K562 (cell line): ENCODE results near the gene PILRA. TPM values are rescaled to one million over a fixed set of nuclear protein-coding genes. Genes with fewer than 3 reads are reported as not detected.

Source experiments
- ATAC-seq: fragments of 200-7000 bp; cut with Tn5 transposase; 3 replicates; pipeline ENCODE4 v1.9.1; 2020; ENCODE audit warnings: moderate library complexity
- BruUV-seq: library from RNA; stranded (reverse); fragments of 400-500 nt; replicated peaks from 2 replicates; lab custom pipeline; 2021; lab: Mats Ljungman, UMichigan
- CTCF ChIA-PET: fragments of 300-600 bp; formaldehyde crosslinking; extraction: SDS; loops from one replicate; lab custom pipeline; 2021; ENCODE audit warnings: low intra/inter-chr PET ratio; lab: Yijun Ruan, JAX
- POLR2A ChIA-PET: fragments of 300-600, 350-650 bp; sonication (Branson Sonifier 250); formaldehyde crosslinking; extraction: SDS; loops from one replicate; lab custom pipeline; 2021; ENCODE audit warnings: antibody characterized with exemption, inconsistent platforms; lab: Yijun Ruan, JAX
- DNase-seq, 4 experiments: peaks; one replicate each; pipeline versions ENCODE4 v3.0.0 to v3.0.0-alpha.2; 2011 to 2018; ENCODE audit warnings: low spot score in 3 of 4, mixed read lengths in 3 of 4; ENCODE audit errors: extremely low read depth in 1 of 4
- FAIRE-seq: peaks from 2 replicates; lab custom pipeline; 2011; peaks lifted over from hg19 to GRCh38; lab: Jason Lieb, UNC
- H2AFZ ChIP-seq: 2 replicates; pipeline ENCODE4 v1.6.0; 2011; ENCODE audit warnings: low read depth, low read length, control low read depth, inconsistent platforms
- H3K27ac ChIP-seq: fragments of 200-600 bp; 3 replicates; pipeline ENCODE4 v1.8.0; 2011; ENCODE audit warnings: low read depth, mild to moderate bottlenecking, control low read depth, inconsistent platforms, low read length, moderate library complexity, mixed read lengths; ENCODE audit errors: extremely low read depth
- H3K27me3 ChIP-seq, 2 experiments: fragments of 300-600 bp in 1 of 2; 2 replicates in 1 of 2; 3 replicates in 1 of 2; pipeline versions ENCODE4 v1.6.0 to v1.8.0; 2011; ENCODE audit warnings: inconsistent platforms in 2 of 2, low read length in 2 of 2, mild to moderate bottlenecking in 1 of 2, mixed read lengths in 1 of 2, moderate library complexity in 1 of 2; ENCODE audit not compliant: control insufficient read depth in 2 of 2, insufficient read depth in 2 of 2
- H3K36me3 ChIP-seq: fragments of 300-600 bp; 3 replicates; pipeline ENCODE4 v1.8.0; 2011; ENCODE audit warnings: mild to moderate bottlenecking, low read length, inconsistent platforms; ENCODE audit not compliant: control insufficient read depth, insufficient read depth
- H3K4me1 ChIP-seq, 2 experiments: fragments of 200-600 bp in 1 of 2; replicated peaks in 1 of 2; 2 replicates in 1 of 2; 3 replicates in 1 of 2; pipeline versions ENCODE4 v1.5.1 to v1.8.0; 2011; ENCODE audit warnings: inconsistent platforms in 2 of 2, low read length in 2 of 2, mild to moderate bottlenecking in 1 of 2, mixed read lengths in 1 of 2, moderate library complexity in 1 of 2; ENCODE audit not compliant: control insufficient read depth in 2 of 2, insufficient read depth in 2 of 2
- H3K4me2 ChIP-seq: 2 replicates; pipeline ENCODE4 v1.6.1; 2011; ENCODE audit warnings: low read length, control low read depth, inconsistent platforms, mixed read lengths; ENCODE audit not compliant: insufficient read depth
- H3K4me3 ChIP-seq: fragments of 200-600 bp; sonication (generic), shearing (Covaris generic); 2 replicates; pipeline ENCODE4 v1.5.1; 2016; ENCODE audit warnings: control low read depth, inconsistent platforms
- H3K79me2 ChIP-seq: fragments of 200-600 bp; 3 replicates; pipeline ENCODE4 v1.8.0; 2011; ENCODE audit warnings: low read length, inconsistent platforms; ENCODE audit not compliant: control insufficient read depth, insufficient read depth
- H3K9ac ChIP-seq, 2 experiments: 2 replicates each; pipeline versions ENCODE4 v1.6.0 to v1.6.1; 2011; ENCODE audit warnings: low read depth in 2 of 2, low read length in 2 of 2, control low read depth in 1 of 2, inconsistent platforms in 1 of 2, mild to moderate bottlenecking in 1 of 2, mixed read lengths in 1 of 2; ENCODE audit not compliant: insufficient read depth in 1 of 2
- H3K9me1 ChIP-seq: one replicate; pipeline ENCODE4 v1.6.0; 2011; ENCODE audit warnings: inconsistent platforms, mild to moderate bottlenecking, low read length, moderate library complexity; ENCODE audit not compliant: control insufficient read depth, insufficient read depth
- H3K9me3 ChIP-seq: replicated peaks from 2 replicates; pipeline ENCODE4 v1.5.1; 2011; ENCODE audit warnings: low read depth, low read length, inconsistent platforms; ENCODE audit not compliant: control insufficient read depth, insufficient read depth
- H4K20me1 ChIP-seq: replicated peaks from 2 replicates; pipeline ENCODE4 v1.6.1; 2011; ENCODE audit warnings: low read length, inconsistent platforms, mixed read lengths; ENCODE audit not compliant: control insufficient read depth, insufficient read depth
- ELF2 ChIP-seq: fragments of 250-450 bp; sonication (Bioruptor Pico); IDR thresholded peaks from 2 replicates; pipeline ENCODE4 v1.5.0; 2021; ENCODE audit warnings: mild to moderate bottlenecking
- HNRNPLL ChIP-seq: fragments of 200-400 bp; formaldehyde crosslinking; IDR thresholded peaks from 2 replicates; pipeline ENCODE4 v1.6.1; 2017; ENCODE audit warnings: low read length, low read depth, mild to moderate bottlenecking; ENCODE audit not compliant: poor library complexity, severe bottlenecking
- KLF16 ChIP-seq: IDR thresholded peaks from 2 replicates; pipeline ENCODE4 v1.6.1; 2016; ENCODE audit warnings: antibody characterized with exemption
- RHOXF2B ChIP-seq: fragments of 250-450 bp; sonication (Bioruptor Pico); conservative IDR thresholded peaks from 2 replicates; pipeline ENCODE4 v1.5.1; 2021
- SMAD4 ChIP-seq: fragments of 250-450 bp; sonication (Bioruptor Pico); conservative IDR thresholded peaks from 2 replicates; pipeline ENCODE4 v1.8.0; 2021; ENCODE audit warnings: inconsistent platforms, mild to moderate bottlenecking, moderate library complexity
- ZNF436 ChIP-seq: fragments of 250-450, 450-650 bp; sonication (Bioruptor Pico); formaldehyde crosslinking; IDR thresholded peaks from 2 replicates; pipeline ENCODE4 v1.7.0; 2020; ENCODE audit warnings: mild to moderate bottlenecking
- WGBS: fragments of 100-300 bp; shearing (Covaris generic); methylation state at CpG from one replicate; pipeline ENCODE4 v1.1.6; 2016; ENCODE audit warnings: low coverage, mixed read lengths; ENCODE audit not compliant: insufficient coverage; ENCODE audit errors: missing lambda C conversion rate; 5-methylcytosine and 5-hydroxymethylcytosine counted together
- in situ Hi-C: fragments of 300-500 bp; cut with MboI; formaldehyde crosslinking; loops from 4 replicates; pipeline ENCODE4 v1.15.0; 2018; ENCODE audit warnings: inconsistent platforms, mixed read lengths
- intact Hi-C: fragments of 100-400 bp; cut with micrococcal nuclease; formaldehyde crosslinking; loops from 2 replicates; pipeline ENCODE4 v1.14.2; 2022
- polyA plus RNA-seq, 8 experiments: library from polyadenylated mRNA; depleted of rRNA in 4 of 8; stranded (reverse) in 5 of 8; unstranded in 3 of 8; fragments of >200 nt; fragmentation: Nextera tagmentation in 2 of 8; fragmentation: Illumina TruSeq in 1 of 8; extraction: Ambion mirVana in 2 of 8; extraction: Trizol in 1 of 8; gene quantifications; 2 replicates each; pipeline versions ENCODE4 v1.2.1 to v1.2.3, GENCODE V29; 2011 to 2014; ENCODE audit warnings: inconsistent platforms in 1 of 8, missing spikeins in 1 of 8
- total RNA-seq, 7 experiments: library from RNA; depleted of rRNA in 6 of 7; stranded (reverse); fragments of >200 nt in 6 of 7; fragmentation: Illumina TruSeq in 2 of 7; extraction: Trizol in 2 of 7; gene quantifications; 2 replicates each; pipeline versions ENCODE4 v1.2.1 to v1.2.3, GENCODE V29; 2011 to 2021; ENCODE audit warnings: low replicate concordance in 1 of 7
- TF ChIP-seq, protein P1 (sequence below): sonication (generic); formaldehyde crosslinking; IDR thresholded peaks from 2 replicates; pipeline ENCODE4 v1.8.1; 2022; ENCODE audit warnings: missing genetic modification reagents
- TF ChIP-seq, protein P2 (sequence below), 2 experiments: fragments of 450-650 bp; IDR thresholded peaks; 2 replicates each; pipeline ENCODE4 v1.6.1; 2018; ENCODE audit warnings: mild to moderate bottlenecking in 2 of 2, low read depth in 1 of 2; ENCODE audit not compliant: partially characterized antibody in 2 of 2

PILRA gene
- total and polyA plus RNA-seq, 9 of the 15 experiments (the other 6 are each of a cell fraction or from before 2014, with no cell fraction given): 0.13 to 1.8 (median 0.62) TPM

DNA sequence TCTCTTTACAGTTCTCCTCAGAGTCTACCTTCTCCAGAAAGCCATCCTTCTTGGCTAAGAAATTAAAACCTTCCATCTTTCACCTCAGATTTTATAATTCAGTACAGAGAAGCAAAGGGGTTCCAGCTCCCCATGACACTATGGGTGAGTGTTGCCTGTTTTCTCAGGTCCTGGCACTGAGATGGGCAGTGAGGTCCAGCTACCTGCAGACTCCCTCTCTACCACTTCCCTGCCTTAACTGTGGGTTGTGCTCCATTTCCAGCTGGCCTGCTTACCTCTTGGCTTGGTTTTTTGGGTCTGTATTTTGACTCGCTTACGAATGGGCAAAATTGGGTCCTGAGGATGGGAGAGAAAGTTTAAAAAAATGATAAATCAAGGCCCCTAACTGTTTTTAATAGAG is 29.0 kb downstream of the PILRA start (continued):
- TF ChIP-seq, protein P1, sequence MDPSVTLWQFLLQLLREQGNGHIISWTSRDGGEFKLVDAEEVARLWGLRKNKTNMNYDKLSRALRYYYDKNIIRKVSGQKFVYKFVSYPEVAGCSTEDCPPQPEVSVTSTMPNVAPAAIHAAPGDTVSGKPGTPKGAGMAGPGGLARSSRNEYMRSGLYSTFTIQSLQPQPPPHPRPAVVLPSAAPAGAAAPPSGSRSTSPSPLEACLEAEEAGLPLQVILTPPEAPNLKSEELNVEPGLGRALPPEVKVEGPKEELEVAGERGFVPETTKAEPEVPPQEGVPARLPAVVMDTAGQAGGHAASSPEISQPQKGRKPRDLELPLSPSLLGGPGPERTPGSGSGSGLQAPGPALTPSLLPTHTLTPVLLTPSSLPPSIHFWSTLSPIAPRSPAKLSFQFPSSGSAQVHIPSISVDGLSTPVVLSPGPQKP (CRISPR knock-in tag): no peak
- TF ChIP-seq KLF16 (no peak), RHOXF2B (CRISPR knock-in tag) (no peak), ZNF436 (CRISPR knock-in tag) (no peak), HNRNPLL (no peak)

DNA sequence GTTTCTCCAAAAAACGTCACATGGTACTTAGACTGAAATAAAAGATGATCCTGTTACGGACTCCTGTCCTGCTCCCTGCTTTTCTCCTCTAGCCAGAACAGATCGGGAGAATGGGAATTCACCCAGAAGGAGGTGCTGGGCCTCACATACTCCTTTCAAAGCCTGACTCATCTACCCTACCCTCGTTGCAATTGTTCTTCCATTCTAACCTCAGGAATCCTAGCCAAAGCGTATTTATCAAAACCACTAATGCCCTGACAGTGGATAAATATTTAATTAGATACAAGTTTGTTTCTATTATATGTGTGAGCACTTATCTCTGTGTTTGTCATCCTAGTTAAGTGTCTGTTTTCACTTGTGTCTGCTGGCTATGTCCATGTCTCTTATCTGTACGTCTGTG is 33.5 kb downstream of the PILRA start:
- no peak for TF ChIP-seq SMAD4
- TF ChIP-seq, protein P2, sequence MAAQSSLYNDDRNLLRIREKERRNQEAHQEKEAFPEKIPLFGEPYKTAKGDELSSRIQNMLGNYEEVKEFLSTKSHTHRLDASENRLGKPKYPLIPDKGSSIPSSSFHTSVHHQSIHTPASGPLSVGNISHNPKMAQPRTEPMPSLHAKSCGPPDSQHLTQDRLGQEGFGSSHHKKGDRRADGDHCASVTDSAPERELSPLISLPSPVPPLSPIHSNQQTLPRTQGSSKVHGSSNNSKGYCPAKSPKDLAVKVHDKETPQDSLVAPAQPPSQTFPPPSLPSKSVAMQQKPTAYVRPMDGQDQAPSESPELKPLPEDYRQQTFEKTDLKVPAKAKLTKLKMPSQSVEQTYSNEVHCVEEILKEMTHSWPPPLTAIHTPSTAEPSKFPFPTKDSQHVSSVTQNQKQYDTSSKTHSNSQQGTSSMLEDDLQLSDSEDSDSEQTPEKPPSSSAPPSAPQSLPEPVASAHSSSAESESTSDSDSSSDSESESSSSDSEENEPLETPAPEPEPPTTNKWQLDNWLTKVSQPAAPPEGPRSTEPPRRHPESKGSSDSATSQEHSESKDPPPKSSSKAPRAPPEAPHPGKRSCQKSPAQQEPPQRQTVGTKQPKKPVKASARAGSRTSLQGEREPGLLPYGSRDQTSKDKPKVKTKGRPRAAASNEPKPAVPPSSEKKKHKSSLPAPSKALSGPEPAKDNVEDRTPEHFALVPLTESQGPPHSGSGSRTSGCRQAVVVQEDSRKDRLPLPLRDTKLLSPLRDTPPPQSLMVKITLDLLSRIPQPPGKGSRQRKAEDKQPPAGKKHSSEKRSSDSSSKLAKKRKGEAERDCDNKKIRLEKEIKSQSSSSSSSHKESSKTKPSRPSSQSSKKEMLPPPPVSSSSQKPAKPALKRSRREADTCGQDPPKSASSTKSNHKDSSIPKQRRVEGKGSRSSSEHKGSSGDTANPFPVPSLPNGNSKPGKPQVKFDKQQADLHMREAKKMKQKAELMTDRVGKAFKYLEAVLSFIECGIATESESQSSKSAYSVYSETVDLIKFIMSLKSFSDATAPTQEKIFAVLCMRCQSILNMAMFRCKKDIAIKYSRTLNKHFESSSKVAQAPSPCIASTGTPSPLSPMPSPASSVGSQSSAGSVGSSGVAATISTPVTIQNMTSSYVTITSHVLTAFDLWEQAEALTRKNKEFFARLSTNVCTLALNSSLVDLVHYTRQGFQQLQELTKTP (IDR thresholded peaks at IDR 0.05; ENCODE audit: low read depth in 1 of 2, partially characterized antibody in 2 of 2): no peak
- no peak for TF ChIP-seq ELF2 (CRISPR knock-in tag)
- 7% methylated on average over 6 of the region's 6 CpGs for WGBS
- FAIRE-seq (no peak), ATAC-seq (no peak), DNase-seq (no peak)
- Histone ChIP-seq H3K9ac (no peak overlapping the region), H3K4me2 (no peak overlapping the region), H4K20me1 (no peaks in the 10 kb centered on the region; the same call in 1 of the 2 replicates), H3K9me1 (no peaks in the 10 kb centered on the region), H3K27me3 (peaks cover 24 to 33% of the 10 kb centered on the region in 2 experiments), H3K4me1 (peaks cover 4 to 5% of the 10 kb centered on the region in 2 experiments; a peak in 1 of 5 replicates), H3K79me2 (no peaks in the 10 kb centered on the region), H3K9me3 (no peaks in the 10 kb centered on the region), H3K36me3 (no peaks in the 10 kb centered on the region), H3K4me3 (no peak overlapping the region), H3K27ac (no peak overlapping the region), H2AFZ (no peak overlapping the region)
- in situ Hi-C loops: no loop called here
- CTCF ChIA-PET: interaction anchor here (0.8 to 1.2 kb wide), 2 partner anchors 44 to 494 kb away, joined by 3 to 4 read pairs; no protein-coding TSS in a partner anchor
- intact Hi-C loops: loop anchor here (2.0 to 10.0 kb wide), 3 partner anchors 34 to 318 kb away; partner anchors contain the start of genes EPO and PILRA
- no TSS peak for BruUV-seq
- POLR2A ChIA-PET: interaction anchor here (0.8 to 2.4 kb wide), 3 partner anchors 22 to 326 kb away, joined by 3 to 13 read pairs (median 3); partner anchors contain the start of genes MEPCE and ZCWPW1
